Activated T-cell treated with anti-CD3 and anti-CD28 coated beads for 24 hours (primary cell): ENCODE data around the gene PDE11A.

Source experiments
- DNase-seq: peaks from one replicate; pipeline ENCODE4 v3.0.0-alpha.2; 2020; ENCODE audit warnings: low read depth

Gene PDE11A

DNA sequence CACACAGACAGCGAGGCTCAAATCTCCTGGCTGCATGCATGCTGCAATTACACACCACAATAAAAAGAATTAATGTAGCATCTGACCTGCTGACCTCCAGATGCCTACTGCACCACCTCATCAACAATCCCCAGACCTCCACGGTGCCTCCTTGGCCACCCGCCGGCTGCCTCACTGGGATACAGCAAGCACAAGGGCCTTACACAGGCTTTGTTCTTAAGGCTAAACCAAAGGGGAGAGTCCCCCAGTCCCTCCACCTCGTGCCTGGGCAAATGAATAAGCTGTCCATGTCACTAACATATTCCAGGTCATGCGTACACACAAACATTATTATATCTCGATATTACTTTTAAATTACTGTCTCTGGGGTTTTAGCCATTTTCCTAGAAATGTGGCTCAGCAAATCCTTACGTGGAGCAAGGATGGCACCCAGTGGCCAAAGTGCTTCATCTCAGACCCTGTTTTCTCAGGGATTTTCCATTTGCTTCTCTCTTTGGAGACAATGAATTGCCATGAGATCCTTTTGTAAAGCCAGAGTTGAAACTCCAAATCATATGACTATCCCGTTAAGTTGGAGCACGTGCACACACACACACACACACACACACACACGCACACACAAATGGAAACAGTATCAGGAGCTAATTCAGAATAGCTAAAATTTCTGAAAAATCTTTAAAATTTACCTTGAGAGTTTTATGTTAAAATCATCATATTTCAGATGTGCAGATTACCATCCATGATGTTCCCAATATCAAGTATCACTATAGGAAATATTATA lies 313.8 kb downstream of the PDE11A start:
- DNase-seq: no peak

DNA sequence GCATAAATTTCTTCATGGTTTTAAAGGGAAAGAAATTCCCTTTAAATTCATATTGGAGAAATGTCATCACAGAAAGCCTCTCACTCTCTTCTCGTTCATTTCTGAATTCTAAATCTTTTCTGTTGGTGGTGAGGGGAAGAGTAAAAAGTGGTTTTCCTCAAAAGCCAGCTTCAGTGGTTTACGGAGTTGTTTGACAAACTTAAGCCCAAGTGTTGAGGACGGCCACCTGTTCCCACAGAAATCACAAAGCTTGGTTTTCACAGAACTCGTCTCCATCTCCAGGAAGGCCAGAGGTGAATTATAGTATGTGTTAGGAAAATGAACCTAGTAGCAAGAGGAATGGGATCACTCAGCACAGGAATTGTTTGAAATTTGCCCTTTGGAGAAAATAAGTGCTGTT lies 316.2 kb downstream of the PDE11A start:
- no peak for DNase-seq

DNA sequence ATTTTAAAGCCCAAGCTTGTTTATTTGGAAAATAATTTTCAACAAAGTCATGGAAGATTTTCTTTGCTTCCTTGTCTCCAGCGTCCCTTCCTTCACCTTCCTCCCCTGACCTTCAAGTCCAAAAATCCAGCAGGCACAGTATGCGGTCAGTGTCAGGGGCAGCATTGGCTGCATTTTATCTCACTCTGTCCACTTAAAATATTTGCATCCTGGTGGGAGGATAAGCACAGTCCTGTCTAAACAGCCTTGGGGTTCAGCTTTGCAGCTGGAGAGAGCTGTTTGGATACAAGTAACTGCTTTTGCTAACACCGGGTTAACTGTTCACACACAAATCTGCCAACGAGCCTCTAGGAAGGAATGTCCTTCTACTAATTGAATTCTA lies 318.1 kb downstream of the PDE11A start:
- DNase-seq: no peak

DNA sequence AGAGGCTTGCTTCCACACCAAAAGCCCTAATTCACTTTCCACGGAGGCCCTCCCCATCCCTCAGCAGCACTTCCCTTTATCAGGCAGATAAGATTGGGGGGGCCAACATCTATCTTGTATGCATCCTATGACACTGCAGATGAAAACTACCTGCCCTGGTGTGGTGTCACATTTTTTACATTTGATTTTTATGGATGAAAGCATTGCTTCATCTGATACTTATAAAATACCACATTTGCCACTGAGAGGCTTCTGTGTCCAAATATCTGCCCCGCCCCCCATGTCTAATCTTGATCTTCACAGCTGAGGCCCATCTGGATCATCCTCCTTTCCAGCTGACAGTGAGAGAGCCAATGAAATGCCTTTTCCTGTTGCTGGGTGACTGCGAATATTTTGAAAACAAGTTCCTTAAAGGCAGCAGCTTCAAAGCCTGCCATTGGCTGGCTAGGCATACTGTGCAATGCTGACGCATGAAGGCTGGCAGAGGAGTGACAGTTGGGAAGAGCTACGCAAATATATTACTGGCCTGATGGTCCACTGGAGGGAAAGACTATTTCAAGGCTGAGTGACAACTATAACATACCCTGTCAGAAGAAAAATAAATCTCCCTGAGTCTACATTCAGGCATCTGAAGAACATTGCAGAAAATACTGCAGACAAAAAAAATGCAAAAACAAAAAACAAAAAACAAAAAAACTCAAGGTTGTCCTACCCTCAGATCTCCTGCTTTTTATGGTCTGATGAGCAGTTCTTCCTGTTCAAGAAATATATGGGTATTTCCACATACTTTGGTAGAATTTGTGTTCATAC lies 318.7 kb downstream of the PDE11A start:
- DNase-seq: no peak

DNA sequence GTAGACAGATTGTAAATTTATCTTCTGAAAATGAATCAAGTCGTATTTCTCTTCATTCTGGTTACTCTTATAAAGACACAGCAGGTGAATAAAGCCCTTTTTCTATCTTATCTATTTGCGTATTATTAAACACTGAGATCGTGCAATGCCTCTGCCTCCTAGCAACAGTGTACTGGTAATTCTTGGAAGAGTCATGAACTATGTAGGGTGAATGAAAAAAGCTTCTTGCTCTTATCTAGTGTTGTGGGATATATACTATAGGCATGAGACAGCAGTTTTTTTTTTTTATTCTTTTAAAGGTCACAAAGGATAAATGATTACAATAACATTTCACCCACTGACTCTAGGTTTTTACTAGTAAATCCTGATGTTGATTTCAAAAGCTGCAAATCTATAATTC lies 324.2 kb downstream of the PDE11A start:
- no peak for DNase-seq

GRCh38 chr2:177747384-177747783 lies 325.2 kb downstream of the PDE11A start:
- no peak for DNase-seq

DNA sequence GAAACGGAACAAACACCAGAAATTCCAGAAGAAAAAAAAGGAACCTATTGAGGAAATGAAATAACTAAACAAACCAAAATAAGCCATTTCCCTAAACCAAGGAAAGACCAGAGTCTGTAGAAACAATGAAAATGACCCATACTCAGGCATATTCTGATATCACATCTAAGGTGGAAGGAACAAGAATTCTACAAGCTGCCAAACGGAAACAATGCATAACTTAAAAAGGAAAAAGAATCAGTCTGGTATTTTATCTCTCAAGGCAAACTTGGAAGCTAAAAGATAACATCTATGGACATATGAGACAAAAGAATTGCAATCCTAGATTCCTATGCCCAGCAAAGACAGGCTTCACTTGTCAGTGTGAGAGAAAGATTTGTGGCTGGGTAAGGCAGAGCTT lies 326.2 kb downstream of the PDE11A start:
- no peak for DNase-seq

GRCh38 chr2:177745531-177745930 lies 327.0 kb downstream of the PDE11A start:
- DNase-seq: no peak

DNA sequence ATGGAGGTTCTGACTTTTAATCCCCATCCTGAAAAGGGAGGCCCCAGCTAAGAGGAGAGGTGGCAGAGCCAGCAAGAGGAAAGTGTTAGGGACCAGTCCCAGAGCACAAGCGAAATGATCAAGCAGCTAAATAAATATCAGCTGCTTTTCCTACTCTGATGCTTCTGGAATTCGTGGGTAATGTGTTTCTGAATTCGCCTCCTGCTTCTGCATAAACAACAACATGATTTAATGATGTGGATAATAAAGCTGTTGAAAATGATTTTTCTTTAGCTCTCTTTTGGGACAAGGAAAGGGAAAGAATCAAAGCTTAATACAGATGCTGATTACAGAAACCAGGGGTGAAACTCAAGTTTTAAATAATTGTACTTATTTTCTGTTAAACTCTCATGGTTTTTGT lies 329.7 kb downstream of the PDE11A start:
- DNase-seq: no peak

- DNase-seq: no peak
These were observed 330.7 kb downstream of the PDE11A start for GRCh38 chr2:177741866-177742265.

GRCh38 chr2:177740700-177741099 lies 331.9 kb downstream of the PDE11A start:
- no peak for DNase-seq

DNA sequence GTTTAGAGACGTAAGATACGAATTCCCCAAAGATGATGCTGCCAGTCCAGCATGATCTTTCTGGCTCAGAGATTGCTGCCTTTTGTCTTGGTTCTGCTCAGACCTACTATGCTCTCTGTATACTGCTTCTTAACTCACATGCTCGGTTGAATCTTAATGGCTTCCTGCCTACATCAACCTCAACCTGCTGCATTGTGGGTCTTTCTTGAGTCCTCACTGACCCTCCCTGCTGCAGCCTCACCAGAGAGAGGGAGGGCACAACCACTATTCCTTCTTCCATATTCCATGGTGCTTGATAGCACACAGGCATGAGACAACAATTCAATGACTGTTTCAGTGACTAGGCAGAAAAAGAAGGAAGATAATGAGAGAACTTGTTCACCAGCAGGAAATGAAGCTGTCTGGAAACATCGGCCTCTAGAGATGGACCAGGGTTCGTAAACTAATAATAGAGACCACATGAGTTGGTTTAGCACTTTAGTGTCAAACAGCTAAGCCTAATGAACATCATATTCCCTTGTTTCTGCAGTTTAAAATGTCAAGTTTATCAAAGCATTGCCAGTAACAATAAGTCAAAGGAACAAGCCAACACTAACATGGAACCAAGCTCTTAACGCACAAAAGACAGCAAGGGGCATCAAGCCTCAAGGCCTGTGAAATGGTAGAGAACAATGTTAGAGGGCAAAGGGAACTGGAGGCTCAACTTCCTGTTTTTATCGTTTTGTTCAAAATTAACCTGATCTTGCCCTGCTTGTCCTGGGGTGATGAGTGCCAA lies 333.9 kb downstream of the PDE11A start:
- no peak for DNase-seq

GRCh38 chr2:177735318-177735803 lies 337.2 kb downstream of the PDE11A start:
- DNase-seq: no peak

GRCh38 chr2:177733322-177733855 lies 339.2 kb downstream of the PDE11A start:
- no peak for DNase-seq

DNA sequence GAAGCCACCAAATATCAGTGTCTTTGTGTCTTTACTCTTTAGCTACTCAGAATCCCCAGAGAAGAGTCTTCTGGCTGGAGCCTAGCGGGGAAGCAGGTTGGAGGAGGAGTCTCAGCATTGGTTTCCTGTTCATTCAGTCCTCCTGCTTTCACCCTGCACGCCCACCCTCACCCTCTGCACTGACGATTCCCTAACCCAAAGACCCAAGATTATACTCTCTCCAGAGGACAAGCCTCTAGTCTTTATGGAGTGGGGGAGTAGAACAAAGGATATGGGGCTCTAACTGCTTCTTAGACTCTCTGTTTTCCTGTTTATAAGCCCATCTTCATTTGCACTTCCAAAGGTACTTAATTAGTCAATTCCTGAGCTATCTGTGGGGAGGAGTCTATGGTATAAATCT lies 341.2 kb downstream of the PDE11A start:
- no peak for DNase-seq

- DNase-seq: no peak
These were observed 341.8 kb downstream of the PDE11A start for GRCh38 chr2:177730792-177731191.

GRCh38 chr2:177730363-177730762 lies 342.2 kb downstream of the PDE11A start:
- no peak for DNase-seq

- no peak for DNase-seq
These were observed 343.7 kb downstream of the PDE11A start for GRCh38 chr2:177728920-177729319.

- no peak for DNase-seq
These were observed 344.2 kb downstream of the PDE11A start for GRCh38 chr2:177728399-177728765.

GRCh38 chr2:177727577-177728398 lies 344.8 kb downstream of the PDE11A start:
- no peak for DNase-seq

GRCh38 chr2:177726931-177727348 lies 345.6 kb downstream of the PDE11A start:
- DNase-seq: no peak
